RCC 7860 (cell line): ENCODE measurements around the gene EFNA3.
A peak's percentile ranks its signal among the peaks of the same experiment; 100 is the strongest.

Experiments
- DNase-seq: peaks from one replicate; pipeline ENCODE4 v3.0.0-alpha.2; 2015; ENCODE audit warnings: low spot score
- FAIRE-seq: peaks from 2 replicates; lab custom pipeline; 2012; peaks lifted over from hg19 to GRCh38; lab: Jason Lieb, UNC

Gene EFNA3

GRCh38 chr1:155048449-155049334, 29.9 kb upstream of the EFNA3 start:
- DNase-seq (no peak), FAIRE-seq (no peak)

DNA sequence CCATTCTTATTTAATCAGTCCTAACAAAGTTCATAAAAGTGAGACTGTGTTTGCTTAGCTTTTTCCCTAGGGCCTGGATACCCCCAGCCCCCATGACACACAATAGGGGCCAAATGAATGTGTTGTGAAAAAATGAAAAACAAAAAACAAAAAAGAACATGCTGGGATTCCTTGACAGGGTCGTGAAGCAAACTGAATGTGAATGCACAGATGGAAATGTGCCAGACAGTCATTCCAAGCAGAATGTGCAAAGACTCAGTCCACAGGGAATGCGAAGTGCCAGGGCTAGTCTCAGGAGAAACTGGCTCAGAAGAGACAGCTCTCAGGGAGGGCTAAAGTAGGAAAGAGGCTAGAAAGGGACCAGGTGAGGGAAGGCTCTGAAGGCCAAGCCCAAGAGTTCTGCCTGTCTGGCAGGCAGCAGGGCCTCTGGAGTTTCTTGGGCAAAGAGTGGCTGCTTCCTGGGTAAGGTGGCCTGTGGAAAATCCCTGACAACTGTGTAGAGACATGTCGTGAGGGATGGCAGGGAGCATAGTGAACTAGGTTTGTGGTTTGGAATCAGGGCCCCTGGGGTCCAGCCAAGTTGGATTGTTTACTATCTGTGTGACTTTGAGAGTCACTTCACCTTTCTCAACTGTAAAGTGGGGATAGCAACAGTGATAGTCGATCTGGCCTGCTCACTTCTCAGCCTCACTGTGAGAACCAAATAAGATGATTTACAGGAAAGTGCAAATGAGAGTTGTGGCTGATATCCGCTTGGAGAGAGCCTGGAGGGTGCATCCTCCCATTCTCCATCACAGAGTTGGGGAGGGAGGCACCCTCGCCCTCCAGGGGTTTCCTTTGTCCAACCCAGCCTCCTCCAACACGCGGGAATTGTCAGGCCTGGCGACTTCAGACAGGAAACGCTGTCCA, 28.7 kb upstream of the EFNA3 start:
- FAIRE-seq (no peak), DNase-seq (peak; percentile 43)

GRCh38 chr1:155050560-155051341, 27.9 kb upstream of the EFNA3 start, which contains the start of gene ADAM15:
Gene ADAM15 (plus strand): TSS chr1:155051316. CDS start chr1:155051387, 71 bp downstream.
- no peak for FAIRE-seq
- peak; percentile 73 for DNase-seq

- no peak for DNase-seq
- FAIRE-seq = no peak
Observed at GRCh38 chr1:155051342-155051776, 27.3 kb upstream of the EFNA3 start.

- FAIRE-seq = no peak
- DNase-seq = peak; percentile 14
Observed at GRCh38 chr1:155051777-155052398, 26.7 kb upstream of the EFNA3 start.

DNA sequence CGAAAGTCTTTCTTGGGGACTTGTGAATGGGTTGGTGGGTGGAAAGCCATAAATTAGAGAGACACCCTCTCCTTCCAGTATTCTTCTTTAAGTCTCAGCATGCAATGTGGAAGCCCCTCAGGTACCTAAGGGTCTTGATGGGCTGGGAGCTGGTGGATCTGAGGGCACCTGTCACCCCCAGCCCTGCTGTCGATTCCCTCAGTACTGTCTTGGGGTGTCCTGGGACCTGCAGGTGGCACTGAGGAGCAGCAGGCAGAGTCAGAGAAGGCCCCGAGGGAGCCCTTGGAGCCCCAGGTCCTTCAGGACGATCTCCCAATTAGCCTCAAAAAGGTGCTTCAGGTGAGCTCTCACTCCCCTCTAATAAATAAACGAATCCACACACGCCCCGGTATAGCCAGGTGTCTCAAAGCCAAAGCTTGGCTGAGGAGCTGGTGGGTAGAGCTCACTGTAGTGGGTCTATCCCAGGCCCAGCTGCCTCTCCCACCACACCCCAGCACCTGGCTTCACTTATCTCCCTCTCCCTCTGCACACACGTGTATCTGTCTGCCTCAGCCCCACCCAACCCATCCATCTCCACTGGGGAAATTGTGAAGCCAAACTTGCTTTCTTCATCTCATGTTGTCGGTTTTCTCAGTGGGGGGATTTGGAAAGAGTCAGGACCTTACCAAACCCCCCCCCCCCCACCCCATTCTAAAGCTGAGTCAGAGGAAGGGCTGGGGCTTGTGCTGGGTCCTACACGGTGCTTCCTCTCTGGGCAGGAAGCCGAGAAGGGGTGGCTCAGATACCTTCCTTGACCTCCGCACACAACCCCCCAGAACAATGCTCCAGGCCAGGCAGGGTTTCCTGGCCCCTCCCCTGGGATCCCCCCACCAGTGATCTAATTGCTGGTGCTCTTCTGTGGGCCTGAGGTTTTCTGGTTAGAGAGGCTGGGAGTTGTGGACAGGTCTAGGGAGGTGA, 25.9 kb upstream of the EFNA3 start:
- no peak for FAIRE-seq
- DNase-seq = no peak

DNA sequence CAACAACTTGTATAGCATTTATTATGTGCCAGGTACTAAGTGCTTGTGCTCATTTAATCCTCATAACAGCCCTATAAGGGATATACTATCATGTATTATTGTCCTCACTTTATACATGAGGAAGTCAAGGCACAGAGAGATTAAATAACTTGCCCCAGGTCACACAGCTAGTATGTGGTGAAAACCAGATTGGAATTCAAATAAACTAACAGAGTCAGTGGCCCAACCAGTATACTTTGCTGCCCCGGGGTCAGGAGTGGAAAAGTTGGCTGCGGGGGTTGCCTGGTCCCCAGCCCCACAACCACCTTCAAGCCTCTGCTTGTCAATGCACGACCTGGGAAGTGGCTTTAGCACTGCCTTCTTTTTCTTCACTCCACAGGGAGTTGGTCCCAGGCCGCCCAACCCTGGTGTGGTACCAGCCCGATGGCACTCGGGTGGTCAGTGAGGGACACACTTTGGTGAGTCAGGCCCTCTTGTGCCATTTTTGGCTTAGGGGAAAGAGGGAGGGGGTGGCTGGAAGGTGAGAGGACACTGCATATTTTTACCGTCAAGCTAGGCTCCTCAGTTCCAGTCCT, 25.0 kb upstream of the EFNA3 start:
- no peak for DNase-seq
- no peak for FAIRE-seq

DNA sequence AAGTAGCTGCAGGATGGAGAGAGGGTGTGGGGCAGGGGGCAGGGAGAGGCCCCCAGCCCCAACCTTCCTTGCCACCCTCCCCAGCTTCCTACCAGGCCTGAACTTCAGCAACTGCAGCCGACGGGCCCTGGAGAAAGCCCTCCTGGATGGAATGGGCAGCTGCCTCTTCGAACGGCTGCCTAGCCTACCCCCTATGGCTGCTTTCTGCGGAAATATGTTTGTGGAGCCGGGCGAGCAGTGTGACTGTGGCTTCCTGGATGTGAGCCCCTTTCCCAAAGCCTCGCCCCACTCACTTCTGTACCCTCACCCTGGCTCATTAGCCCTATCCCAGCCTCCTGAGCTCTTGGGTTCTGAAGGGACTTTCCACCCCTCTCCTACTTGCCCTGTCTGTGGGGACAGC, 21.5 kb upstream of the EFNA3 start:
- no peak for DNase-seq
- FAIRE-seq = no peak

GRCh38 chr1:155057788-155058211, 20.8 kb upstream of the EFNA3 start:
- FAIRE-seq = no peak
- DNase-seq = no peak

DNA sequence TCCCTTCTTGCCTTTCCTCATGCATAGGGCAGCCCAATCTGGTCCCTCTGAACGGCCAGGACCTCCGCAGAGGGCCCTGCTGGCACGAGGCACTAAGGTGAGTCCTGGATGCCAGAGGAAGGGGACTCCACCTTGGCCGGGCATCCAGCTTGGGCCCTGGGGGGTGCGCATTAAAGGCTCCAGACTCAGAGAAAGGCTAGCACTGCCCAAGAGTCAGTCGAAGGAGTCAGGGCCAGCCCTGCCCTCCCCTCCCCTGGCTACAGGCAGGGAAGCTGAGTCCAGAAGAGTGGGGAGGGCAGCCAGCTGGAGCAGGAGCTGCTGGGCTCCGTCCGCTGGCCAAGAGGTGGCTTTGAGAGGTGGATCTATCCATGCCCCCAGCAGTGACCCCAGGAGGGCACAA, 17.9 kb upstream of the EFNA3 start:
- FAIRE-seq = no peak
- no peak for DNase-seq

DNA sequence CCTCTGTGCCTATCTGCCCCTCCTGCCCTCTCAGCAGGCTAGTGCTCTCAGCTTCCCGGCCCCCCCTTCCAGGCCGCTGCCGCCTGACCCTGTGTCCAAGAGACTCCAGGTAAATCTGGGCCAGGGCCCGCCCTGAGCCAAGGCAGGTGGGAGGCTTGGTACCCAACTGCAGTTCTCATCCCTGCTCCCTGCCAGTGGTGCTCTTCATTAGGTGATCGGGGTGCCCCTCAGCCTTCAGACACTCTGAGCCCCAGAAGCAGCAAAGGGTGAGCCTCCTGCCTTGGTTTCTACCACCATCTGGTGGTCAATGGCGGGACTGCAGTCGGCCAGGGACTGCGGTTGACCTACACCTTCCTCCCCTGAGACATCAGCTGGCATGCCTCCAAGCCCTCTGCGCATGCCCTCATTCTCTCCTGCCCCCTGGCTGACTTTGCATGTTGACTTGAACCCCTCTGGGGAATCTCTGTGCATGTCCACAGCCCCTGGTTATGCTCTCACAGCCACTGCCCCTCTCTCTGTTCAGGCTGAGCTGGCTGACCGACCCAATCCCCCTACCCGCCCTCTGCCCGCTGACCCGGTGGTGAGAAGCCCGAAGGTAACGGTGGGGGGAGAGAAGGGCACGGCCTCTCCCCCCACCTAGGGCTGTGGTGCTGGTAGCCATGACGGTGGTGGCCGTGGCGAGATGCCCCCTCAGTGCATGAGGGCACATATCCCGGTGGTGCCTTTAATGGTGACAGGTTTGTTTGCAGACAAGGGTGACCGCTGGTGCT, 17.1 kb upstream of the EFNA3 start:
- DNase-seq (peak; percentile 77), FAIRE-seq (peak; percentile 45)

- no peak for DNase-seq
- no peak for FAIRE-seq
Observed at GRCh38 chr1:155062151-155062686, 16.4 kb upstream of the EFNA3 start.

DNA sequence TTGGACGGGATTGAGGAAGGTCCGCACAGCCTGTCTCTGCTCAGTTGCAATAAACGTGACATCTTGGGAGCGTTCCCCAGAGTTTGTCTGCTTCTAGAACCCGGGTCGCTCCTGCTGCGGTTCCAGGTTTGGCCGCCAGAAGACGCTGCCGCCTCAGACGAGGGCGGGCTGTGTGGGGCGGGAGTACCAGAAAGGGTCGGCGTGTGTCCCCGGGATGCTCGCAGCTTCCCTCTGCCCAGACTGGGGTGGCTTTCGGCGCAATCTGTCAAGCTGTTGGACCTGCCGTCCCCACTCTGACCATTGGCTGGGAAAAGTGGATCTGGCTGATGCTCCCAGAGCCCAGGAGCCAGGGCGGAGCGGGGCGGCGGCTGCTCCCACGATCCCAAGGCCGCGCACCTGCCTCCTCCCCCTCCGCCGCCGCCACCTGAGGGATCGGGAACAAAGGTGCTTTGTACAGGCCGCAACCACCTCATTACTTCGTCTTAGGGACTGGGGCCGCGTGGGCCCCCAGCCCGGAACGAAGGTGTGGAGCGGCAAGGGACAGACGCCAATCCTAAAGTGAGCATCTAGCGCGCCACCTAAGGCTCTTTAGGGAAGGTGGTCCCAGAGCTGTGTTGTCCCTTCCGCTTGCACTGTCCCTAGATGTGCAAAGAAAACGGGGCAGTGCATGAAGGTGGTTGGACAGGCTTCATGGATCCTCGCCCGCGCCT, 15.8 kb upstream of the EFNA3 start:
- FAIRE-seq = no peak
- no peak for DNase-seq

GRCh38 chr1:155063550-155064110, 15.0 kb upstream of the EFNA3 start, which contains the start of gene EFNA4:
Gene EFNA4 (plus strand): TSS chr1:155063740. CDS start chr1:155063824, 84 bp downstream.
- FAIRE-seq (peak; percentile 64), DNase-seq (peak; percentile 68)

- FAIRE-seq (no peak), DNase-seq (peak; percentile 5)
Observed at GRCh38 chr1:155064111-155064831, 14.4 kb upstream of the EFNA3 start.

GRCh38 chr1:155064832-155065429, 13.7 kb upstream of the EFNA3 start:
- FAIRE-seq (no peak), DNase-seq (no peak)
